ENCODE results near the gene TASP1. TPM values are rescaled to one million over a fixed set of nuclear protein-coding genes. Genes with fewer than 3 reads are reported as not detected.
"Not testable (repeated sequence)": the region's sequence is repeated elsewhere in the genome, so short reads cannot be mapped to it uniquely, and the experiment has no call there.

The TASP1 gene
- total RNA-seq, 2 experiments from 2014 or later = 11.0 to 11.5 TPM

DNA sequence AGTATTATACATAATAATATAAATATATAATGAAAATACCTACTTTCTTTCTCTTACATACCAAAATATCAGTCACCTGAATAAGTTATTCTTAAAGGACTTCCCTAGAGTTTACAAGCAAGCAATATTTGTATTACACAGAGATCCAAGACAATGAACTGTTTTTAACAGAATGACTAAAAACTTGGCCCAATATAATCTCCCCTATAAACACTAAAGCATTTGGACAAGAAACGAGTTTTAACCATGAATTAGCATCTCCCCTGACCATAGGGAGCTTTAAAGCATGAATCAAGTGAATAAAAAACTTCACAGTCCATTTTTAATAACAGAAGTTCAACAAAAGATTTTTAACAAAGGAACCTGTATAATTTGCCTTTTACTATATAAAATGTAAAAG lies 20.3 kb downstream of the TASP1 start:
- H3K27ac Mint-ChIP-seq, H3K4me1 Mint-ChIP-seq, H3K27me3 Mint-ChIP-seq, DNase-seq, H3K4me3 Mint-ChIP-seq, H3K9me3 Mint-ChIP-seq: not testable (repeated sequence)
- peaks cover 12% of the 10 kb centered on the region for H3K36me3 Mint-ChIP-seq

DNA sequence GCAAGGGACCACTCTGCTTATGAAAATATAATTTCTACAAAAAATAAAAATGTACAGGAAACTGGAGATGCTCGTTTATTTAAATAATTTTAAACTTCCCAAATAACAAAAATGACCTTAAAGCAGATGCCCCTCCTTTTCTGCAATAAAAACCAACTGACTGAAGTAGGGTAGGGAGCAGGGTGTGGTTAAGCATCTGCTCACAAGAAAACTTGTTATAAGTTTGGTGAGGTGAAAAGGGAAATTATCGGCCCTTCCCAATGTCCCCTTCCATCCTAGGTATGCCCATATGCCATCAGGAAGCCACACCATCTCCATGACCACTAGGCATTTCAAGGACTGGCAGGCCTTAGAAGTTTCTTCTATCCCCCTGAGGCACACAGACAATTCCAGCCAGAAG lies 21.1 kb downstream of the TASP1 start:
- not testable (repeated sequence) for DNase-seq, H3K9me3 Mint-ChIP-seq, H3K36me3 Mint-ChIP-seq, H3K27me3 Mint-ChIP-seq, H3K27ac Mint-ChIP-seq, H3K4me3 Mint-ChIP-seq, H3K4me1 Mint-ChIP-seq

DNA sequence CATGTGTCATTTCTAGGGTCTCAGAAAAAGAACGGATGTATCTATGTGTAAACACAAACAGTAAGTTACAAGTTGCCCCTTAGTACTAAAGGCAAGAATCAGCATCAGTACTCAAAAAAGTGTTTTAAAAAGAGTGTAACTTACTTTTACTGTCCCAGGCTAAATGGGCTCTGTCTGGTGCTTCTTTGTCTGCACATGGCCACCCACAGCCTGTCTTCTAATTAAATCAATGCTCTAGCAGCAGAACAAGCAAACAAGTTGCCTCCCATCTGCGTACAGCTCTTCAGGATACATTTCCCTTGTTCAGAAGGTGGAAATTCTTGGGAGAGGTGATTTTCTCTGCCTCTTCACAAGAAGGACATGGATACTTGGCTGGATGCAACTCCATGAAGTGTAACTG lies 22.0 kb downstream of the TASP1 start:
- H3K4me1 Mint-ChIP-seq, H3K4me3 Mint-ChIP-seq, H3K27ac Mint-ChIP-seq, H3K27me3 Mint-ChIP-seq, H3K36me3 Mint-ChIP-seq, DNase-seq, H3K9me3 Mint-ChIP-seq: not testable (repeated sequence)

DNA sequence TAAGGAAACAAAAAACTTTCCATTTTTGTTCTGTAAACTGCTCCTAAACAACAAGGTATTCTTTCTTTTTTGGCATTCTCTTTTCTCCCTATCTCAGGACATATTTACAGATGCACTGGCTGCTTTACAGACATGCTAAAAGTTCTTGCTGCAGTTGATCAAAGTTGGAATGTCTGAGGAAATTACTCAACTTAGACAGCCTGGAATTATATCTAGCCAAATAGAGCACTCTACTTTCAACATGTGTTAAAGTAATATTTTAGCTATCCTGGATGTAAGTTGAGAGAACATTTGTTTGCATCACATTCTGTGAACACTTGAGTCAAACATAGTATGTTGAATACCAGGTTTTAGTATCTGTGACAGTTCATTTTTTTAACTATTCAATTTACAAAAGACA lies 24.8 kb downstream of the TASP1 start:
- Mint-ChIP-seq H3K4me3 (no peak overlapping the region), H3K9me3 (no peaks in the 10 kb centered on the region), H3K4me1 (no peaks in the 10 kb centered on the region), H3K27me3 (no peaks in the 10 kb centered on the region), H3K36me3 (peaks cover 10% of the 10 kb centered on the region), H3K27ac (no peak overlapping the region)
- DNase-seq = no peak

DNA sequence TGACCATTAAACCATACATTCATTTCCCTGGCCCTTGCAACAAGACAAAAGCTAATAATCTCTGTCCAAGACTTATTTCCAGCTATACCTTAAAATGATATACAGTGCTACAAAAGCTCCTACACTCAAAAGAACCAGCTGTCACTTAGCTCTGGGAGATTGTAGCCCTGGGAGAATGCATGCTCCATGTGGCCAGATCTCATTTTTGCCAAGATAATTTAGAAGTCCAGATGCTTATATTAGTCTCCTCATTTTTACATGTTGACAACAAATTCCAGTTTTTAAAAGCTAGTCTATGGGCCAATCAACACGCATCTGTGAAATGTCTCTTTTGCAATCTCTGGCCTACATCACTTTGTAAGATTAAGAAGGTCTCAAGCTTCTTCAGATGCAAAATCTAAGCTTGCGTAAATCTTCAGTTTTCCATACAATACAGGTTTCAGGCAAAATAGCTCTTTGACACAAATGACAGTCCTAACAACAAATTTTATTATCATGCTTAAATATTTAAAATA lies 27.1 kb downstream of the TASP1 start:
- Mint-ChIP-seq H3K4me1 (no peaks in the 10 kb centered on the region), H3K4me3 (no peak overlapping the region)

DNA sequence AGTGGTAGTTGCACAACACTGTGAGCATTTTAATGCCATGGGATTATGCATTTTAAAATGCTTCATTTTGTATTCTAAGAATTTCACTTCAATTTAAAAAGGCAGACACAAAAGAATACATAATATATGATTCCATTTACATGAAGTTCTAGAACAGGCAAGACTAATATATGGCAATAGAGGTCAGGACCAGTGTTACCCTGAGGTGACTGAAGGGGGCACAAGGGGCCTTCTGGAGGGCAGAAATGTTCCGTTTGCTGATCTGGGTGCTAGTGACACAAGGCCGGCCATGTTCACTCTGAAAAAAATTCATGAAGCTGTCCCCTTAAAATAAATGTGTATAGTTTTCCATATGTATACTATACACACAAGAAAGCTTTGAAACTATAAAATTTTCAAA lies 28.5 kb downstream of the TASP1 start:
- peak; percentile 8 for DNase-seq
- Mint-ChIP-seq H3K27ac (no peak overlapping the region), H3K4me3 (no peak overlapping the region), H3K9me3 (no peaks in the 10 kb centered on the region), H3K4me1 (no peaks in the 10 kb centered on the region), H3K27me3 (no peaks in the 10 kb centered on the region), H3K36me3 (peaks cover 11% of the 10 kb centered on the region)

More for the DNA sequence above, 27.1 kb downstream of the TASP1 start:
- H3K27ac Mint-ChIP-seq = no peak overlapping the region
- no peaks in the 10 kb centered on the region for H3K9me3 Mint-ChIP-seq
- no peaks in the 10 kb centered on the region for H3K27me3 Mint-ChIP-seq
- peaks cover 10% of the 10 kb centered on the region for H3K36me3 Mint-ChIP-seq
- no peak for DNase-seq

DNA sequence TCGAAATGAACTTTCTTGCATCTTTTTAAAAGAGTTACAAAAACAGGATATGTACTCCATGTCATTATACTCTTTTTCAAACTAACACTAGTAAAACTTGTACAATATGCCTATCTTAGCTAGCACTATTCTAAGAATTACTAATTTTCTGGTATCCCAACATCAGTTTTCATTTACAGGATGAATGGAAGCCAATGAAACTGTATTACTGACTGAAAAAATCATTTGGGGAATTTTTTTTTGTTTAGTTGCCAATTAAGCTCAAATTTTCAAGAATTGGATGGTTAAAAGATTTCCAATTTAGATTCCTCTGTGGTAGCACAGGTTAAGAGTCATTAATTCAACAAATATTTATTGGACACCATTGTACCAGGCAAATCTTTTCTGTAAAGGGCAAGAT lies 30.7 kb downstream of the TASP1 start:
- Mint-ChIP-seq H3K4me1 (no peaks in the 10 kb centered on the region), H3K4me3 (no peak overlapping the region), H3K9me3 (no peaks in the 10 kb centered on the region), H3K27ac (no peak overlapping the region), H3K36me3 (peaks cover 22% of the 10 kb centered on the region), H3K27me3 (no peaks in the 10 kb centered on the region)
- no peak for DNase-seq

DNA sequence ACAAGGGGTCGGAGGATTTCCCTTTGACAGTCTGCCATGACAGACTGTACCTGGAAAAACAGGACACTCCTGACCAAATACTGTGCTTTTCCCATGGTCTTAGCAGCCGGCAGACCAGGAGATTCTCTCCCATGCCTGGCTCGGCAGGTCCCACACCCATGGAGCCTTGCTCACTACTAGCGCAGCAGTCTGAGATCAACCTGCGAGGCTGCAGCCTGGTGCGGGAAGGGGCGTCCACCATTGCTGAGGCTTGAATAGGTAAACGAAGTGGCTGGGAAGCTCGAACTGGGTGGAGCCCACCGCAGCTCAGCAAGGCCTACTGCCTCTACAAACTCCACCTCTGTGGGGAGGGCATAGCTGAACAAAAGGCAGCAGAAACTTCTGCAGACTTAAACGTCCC lies 45.3 kb downstream of the TASP1 start:
- Mint-ChIP-seq H3K36me3 (peaks cover 51% of the 10 kb centered on the region), H3K9me3 (peaks cover 11% of the 10 kb centered on the region)
- not testable (repeated sequence) for H3K27me3 Mint-ChIP-seq, H3K4me1 Mint-ChIP-seq, H3K27ac Mint-ChIP-seq, DNase-seq, H3K4me3 Mint-ChIP-seq

DNA sequence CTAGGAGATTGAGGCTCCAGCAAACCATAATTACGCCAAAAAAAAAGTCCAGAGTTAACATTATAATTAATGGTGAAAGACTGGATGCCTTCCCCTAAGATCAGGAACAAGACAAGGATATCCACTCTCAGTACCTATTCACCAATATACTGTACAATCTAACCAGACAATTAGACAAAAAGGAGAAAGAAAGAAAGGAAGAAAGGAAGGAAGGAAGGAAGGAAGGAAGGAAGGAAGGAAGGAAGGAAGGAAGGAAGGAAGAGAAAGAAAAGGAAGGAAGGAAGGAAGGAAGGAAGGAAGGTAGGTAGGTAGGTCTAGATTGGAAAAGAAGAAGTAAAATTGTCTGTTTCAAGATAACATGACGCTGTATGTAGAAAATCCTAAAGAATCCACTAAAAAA lies 50.7 kb downstream of the TASP1 start:
- peaks cover 50% of the 10 kb centered on the region for H3K36me3 Mint-ChIP-seq
- no peaks in the 10 kb centered on the region for H3K27me3 Mint-ChIP-seq
- no peak overlapping the region for H3K27ac Mint-ChIP-seq
- H3K9me3 Mint-ChIP-seq = peaks cover 16% of the 10 kb centered on the region
- no peak for DNase-seq
- H3K4me3 Mint-ChIP-seq = no peak overlapping the region
- H3K4me1 Mint-ChIP-seq = peaks cover 3% of the 10 kb centered on the region

DNA sequence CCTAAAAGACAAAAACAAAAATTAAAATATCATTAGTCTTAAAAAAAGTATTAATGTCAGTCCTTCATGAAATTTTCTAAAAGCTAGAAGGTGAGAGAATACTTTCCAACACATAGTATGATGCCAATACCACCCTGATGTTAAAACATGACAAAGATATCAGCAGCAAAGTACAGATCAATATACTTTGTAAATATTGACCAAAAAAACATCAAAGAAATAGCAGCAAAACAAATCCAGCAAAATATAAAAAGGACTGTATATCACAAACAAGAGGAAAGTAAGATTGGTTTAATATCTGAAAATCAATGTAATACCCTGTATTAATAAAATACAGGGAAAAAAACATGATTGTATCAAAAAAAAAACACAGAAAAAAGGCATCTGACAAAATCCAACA lies 51.4 kb downstream of the TASP1 start:
- H3K27me3 Mint-ChIP-seq = no peaks in the 10 kb centered on the region
- H3K9me3 Mint-ChIP-seq = peaks cover 16% of the 10 kb centered on the region
- no peak overlapping the region for H3K4me3 Mint-ChIP-seq
- H3K27ac Mint-ChIP-seq = no peak overlapping the region
- no peak for DNase-seq
- no peaks in the 10 kb centered on the region for H3K4me1 Mint-ChIP-seq
- H3K36me3 Mint-ChIP-seq = peaks cover 50% of the 10 kb centered on the region

DNA sequence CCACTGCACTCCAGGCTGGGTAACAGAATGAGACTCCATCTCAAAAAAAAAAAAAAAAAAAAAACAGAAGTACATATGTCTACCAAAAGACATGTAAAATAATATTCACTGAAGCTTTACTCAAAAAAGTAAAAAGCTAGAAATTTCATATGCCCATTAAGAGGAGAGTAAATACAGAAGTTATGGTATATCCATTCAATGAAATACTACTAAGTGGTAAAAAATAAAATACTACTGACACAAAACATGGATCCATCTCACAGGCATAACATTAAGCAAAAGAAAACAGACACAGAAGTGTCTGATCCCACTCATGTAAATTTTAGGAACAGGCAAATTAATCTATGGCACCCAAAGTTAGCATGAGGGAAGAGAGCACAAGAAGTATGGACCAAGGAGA lies 52.6 kb downstream of the TASP1 start:
- Mint-ChIP-seq H3K36me3 (peaks cover 54% of the 10 kb centered on the region), H3K27me3 (no peaks in the 10 kb centered on the region)

DNA sequence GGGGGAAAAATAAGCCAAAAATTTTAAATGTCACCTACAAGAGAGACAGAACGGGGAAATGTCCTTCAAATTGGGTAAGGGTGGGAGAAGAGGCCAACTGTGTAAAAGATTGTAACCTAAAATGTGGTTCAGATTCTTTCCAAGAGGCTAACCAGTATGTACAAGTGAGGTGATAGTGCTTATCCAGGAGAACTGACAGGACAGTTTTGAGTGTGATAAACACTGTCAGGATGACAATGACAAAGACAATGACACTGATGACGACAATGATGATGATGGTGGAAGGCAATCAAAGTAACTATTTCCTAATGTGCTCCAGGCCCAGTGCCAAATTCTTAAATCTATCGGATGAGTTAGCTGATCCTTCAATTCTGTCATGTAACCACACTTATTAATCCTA lies 57.3 kb downstream of the TASP1 start:
- Mint-ChIP-seq H3K27me3 (no peaks in the 10 kb centered on the region), H3K4me3 (no peak overlapping the region), H3K4me1 (no peaks in the 10 kb centered on the region), H3K36me3 (peaks cover 54% of the 10 kb centered on the region), H3K9me3 (peaks cover 8% of the 10 kb centered on the region), H3K27ac (no peak overlapping the region)
- no peak for DNase-seq

More for the DNA sequence above, 52.6 kb downstream of the TASP1 start:
- DNase-seq = no peak
- Mint-ChIP-seq H3K4me1 (no peaks in the 10 kb centered on the region), H3K4me3 (no peak overlapping the region), H3K27ac (no peak overlapping the region), H3K9me3 (peaks cover 16% of the 10 kb centered on the region)

DNA sequence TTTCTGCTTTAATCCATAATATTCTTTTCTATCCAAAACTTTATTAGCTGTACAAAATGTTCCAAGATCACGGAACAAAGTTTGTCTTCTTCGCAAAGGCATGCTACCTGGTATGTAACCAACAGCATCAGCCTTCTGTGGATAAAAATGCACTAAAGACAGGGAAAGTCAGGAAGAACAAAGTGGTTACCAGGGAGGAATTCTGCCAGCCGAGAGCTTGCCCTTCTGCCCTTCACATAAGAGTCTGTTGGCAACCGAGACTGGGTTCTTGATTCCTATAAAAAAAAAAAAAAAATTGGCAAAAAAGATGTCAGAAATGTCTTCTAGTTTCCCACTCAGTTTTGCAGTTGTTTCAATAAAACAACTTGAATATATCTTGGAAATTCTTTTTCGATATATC lies 58.0 kb downstream of the TASP1 start:
- peaks cover 4% of the 10 kb centered on the region for H3K9me3 Mint-ChIP-seq
- H3K36me3 Mint-ChIP-seq = peaks cover 49% of the 10 kb centered on the region
- DNase-seq = no peak
- no peaks in the 10 kb centered on the region for H3K4me1 Mint-ChIP-seq
- no peak overlapping the region for H3K4me3 Mint-ChIP-seq
- no peak overlapping the region for H3K27ac Mint-ChIP-seq
- no peaks in the 10 kb centered on the region for H3K27me3 Mint-ChIP-seq

DNA sequence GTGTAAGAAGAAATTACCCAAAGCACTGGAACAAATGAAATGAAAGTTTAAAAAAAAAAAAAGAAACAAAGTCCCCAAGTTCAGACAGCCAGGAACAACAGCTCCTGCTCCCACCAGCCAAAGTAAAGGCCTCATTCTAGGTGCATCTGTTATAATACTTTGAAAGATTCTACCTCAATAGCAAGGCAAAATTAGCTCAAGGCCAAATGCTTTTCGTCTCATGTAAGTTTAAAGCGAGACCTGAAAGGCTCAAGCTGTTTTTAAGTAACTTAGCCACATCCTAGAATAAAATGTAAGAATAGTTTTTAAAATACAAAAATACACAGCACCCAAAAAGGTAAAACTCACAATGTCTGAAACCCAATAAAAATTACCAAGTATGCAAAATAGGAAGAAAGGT lies 64.7 kb downstream of the TASP1 start:
- H3K27me3 Mint-ChIP-seq = no peaks in the 10 kb centered on the region
- no peak overlapping the region for H3K4me3 Mint-ChIP-seq
- no peak overlapping the region for H3K27ac Mint-ChIP-seq
- no peak for DNase-seq
- peaks cover 4% of the 10 kb centered on the region for H3K9me3 Mint-ChIP-seq
- peaks cover 35% of the 10 kb centered on the region for H3K36me3 Mint-ChIP-seq
- no peaks in the 10 kb centered on the region for H3K4me1 Mint-ChIP-seq

DNA sequence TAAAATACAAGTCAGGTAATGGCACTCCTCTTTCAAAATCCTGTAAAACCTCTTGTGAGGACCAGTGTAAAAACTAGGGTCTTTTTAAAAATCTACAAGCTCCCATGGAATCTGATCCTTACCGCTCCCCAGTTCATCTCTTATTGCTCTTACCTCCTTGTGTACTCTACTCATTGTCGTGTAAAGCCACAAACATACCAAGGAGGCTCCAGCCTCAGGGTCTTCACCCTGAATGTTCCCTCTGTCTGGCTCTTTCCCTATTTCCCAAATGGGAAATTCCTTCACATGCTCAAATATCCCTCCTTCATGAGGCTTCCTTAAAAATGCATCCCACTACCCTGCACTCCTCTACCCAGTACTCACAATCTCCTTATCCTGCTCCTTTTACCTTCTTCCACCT lies 67.1 kb downstream of the TASP1 start:
- Mint-ChIP-seq H3K9me3 (peaks cover 7% of the 10 kb centered on the region), H3K4me3 (no peak overlapping the region), H3K27me3 (no peaks in the 10 kb centered on the region), H3K36me3 (peaks cover 37% of the 10 kb centered on the region), H3K4me1 (no peaks in the 10 kb centered on the region), H3K27ac (no peak overlapping the region)
- no peak for DNase-seq

DNA sequence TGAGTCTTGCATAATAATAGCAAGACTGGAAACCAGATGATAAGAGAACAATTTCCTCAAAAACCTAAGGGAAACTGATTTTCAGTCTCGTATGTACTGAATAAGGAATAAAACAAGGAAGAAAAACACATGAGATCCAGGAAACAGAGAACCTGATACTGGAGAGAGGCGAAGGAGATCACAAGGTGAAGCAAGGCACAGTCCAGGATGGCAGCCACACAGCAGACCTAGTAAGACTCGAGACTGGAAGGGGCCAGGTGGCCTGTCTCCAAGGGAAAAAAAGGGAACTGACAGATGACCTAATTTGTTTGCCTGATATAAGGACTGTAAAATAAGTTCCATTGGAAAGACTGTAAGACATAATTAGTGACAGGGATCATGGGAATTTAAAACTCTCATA lies 71.1 kb downstream of the TASP1 start:
- Mint-ChIP-seq H3K27ac (no peak overlapping the region), H3K4me3 (no peak overlapping the region), H3K36me3 (peaks cover 45% of the 10 kb centered on the region), H3K27me3 (no peaks in the 10 kb centered on the region), H3K4me1 (no peaks in the 10 kb centered on the region), H3K9me3 (peaks cover 6% of the 10 kb centered on the region)
- DNase-seq = no peak

DNA sequence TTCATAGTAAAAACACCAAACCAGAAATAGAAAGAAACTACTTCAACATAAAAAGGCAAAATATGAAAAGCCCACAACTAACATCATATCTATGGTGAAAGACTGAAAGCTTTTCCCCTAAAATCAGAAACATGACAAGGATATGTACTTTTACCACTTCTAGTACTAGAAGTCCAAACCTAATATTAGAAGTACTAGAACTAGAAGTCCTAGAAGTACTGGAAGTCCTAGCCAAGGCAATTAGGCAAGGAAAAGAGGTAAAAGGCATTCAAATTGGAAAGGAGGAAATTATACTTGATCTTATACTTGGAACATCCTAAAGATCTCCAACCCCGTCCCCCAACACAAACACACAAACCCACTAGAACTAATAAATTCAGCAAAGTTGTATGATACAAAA lies 74.9 kb downstream of the TASP1 start:
- Mint-ChIP-seq H3K27ac (no peak overlapping the region), H3K27me3 (no peaks in the 10 kb centered on the region), H3K4me3 (no peak overlapping the region), H3K36me3 (peaks cover 57% of the 10 kb centered on the region), H3K9me3 (peaks cover 6% of the 10 kb centered on the region), H3K4me1 (no peaks in the 10 kb centered on the region)
- no peak for DNase-seq
